GM21390 (cell line): ENCODE data around the gene SMIM41.

Experiments
- ATAC-seq: cut with Tn5 transposase; IDR thresholded peaks from one replicate; pipeline ENCODE4 v1.9.1; 2021; ENCODE audit not compliant: unreplicated experiment

Gene SMIM41

GRCh38 chr12:52050758-52051541 lies 28.6 kb upstream of the SMIM41 start, which contains the start of gene NR4A1:
TSS of gene NR4A1 (plus strand) at chr12:52051442. CDS start at chr12:52054329, 2,887 bp downstream.
- peak; percentile 86 for ATAC-seq

DNA sequence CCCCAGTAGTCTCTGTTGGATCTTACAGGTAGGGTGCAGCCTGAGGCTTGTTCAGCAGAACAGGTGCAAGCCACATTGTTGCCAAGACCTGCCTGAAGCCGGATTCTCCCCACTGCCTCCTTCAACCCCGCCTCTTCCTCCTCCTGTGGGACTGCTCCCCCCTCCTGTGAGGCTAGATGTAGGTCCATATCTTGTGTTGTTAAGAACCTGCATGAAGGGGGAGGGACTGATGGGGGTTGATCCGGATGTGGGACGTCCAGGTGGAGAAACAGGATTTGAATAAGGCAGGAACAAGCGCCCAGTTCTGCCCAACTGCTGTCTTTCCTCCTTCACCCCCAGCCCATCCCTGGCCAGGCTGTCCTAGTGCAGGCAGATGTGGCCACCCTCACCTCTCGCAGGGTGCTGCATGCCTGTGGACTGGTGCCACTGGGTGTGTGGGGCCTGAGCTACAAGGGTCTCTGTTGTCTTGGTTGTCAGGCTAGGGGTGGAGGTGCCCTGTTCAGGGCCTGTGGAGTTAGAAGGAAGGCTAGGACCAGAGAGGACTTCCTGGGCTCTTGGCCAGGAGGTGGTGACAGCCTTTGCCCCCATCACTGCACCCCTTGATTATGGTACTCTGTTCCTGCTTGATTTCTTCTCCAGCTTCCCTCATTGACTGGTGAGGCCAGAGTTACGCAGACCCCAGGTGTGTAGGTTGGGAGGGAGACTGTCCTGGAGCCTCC lies 26.9 kb upstream of the SMIM41 start:
- ATAC-seq: no peak

DNA sequence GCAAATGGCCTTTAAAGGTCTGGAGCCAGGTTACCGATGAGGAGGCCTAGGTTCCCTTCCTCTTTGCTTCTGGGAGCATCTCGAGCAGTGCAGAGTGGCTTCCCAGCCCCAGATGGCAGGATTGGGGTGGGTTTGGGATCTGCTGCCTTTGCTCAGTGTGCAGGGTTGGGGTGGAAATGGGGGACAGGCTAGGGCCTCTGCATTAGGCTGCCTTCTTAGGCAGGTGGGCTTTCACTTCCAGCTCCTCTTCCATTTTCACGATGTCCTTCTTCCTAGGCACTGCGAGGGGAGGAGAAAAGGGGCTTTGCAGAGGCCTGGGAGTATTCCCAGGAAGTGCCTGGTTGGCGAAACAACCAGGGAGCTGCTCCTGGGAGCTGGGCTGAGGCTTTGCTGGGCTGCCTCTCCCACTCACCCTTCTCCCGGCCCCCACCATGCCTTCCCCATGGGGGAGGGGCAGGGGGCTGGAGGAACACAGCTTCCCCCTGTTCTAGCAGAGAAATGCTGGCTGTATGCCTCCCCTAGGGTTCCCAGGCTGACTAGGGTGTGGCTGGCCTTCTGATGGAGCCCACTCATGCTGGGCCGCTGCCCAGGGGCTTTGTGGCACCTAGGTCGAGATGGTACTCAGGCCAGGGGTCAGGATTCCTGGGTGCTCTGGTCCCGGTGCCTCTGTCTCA lies 25.8 kb upstream of the SMIM41 start:
- no peak for ATAC-seq

DNA sequence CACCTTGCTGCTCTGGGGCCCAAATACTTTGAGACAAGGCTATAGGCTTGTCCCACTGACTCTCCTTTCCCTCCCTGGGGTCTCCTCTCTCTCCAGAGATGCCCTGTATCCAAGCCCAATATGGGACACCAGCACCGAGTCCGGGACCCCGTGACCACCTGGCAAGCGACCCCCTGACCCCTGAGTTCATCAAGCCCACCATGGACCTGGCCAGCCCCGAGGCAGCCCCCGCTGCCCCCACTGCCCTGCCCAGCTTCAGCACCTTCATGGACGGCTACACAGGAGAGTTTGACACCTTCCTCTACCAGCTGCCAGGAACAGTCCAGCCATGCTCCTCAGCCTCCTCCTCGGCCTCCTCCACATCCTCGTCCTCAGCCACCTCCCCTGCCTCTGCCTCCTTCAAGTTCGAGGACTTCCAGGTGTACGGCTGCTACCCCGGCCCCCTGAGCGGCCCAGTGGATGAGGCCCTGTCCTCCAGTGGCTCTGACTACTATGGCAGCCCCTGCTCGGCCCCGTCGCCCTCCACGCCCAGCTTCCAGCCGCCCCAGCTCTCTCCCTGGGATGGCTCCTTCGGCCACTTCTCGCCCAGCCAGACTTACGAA lies 25.2 kb upstream of the SMIM41 start:
- no peak for ATAC-seq

GRCh38 chr12:52054833-52055730 lies 24.4 kb upstream of the SMIM41 start:
- no peak for ATAC-seq

DNA sequence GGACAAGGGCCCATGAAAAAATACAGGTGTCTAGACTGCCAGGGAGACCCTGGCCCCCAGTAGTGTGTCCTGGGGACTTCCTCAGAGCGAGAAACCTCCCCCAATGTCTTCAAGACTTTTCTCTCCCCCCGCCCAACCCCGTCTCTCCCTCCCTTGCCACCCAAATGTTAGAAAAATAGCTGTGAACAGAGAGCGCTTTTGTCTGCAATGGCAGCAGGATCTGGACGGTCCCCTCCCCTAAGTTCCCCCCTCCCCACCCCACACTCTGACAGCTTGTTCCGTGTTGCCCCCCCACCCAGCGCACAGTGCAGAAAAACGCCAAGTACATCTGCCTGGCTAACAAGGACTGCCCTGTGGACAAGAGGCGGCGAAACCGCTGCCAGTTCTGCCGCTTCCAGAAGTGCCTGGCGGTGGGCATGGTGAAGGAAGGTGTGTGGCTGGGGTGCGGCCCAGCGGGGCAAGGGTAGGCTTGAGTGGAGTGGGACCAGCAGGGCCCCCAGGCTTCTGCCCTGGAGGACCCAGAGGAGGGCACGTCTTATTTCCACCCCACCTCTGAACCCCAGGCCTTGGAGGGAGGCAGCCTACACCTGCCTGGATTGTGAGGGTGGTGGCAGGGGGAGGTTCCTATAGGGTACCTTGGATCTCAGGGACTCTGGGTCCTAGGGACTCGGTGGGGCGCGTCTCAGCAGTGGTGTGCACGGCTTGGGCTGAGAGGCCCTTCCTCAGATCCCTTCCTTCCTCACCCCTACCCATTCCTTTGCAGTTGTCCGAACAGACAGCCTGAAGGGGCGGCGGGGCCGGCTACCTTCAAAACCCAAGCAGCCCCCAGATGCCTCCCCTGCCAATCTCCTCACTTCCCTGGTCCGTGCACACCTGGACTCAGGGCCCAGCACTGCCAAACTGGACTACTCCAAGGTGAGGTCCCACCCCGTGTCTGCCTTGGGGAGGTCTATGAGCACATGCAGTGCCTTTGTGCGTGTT lies 23.5 kb upstream of the SMIM41 start:
- ATAC-seq: no peak

GRCh38 chr12:52056801-52057637 lies 22.5 kb upstream of the SMIM41 start:
- no peak for ATAC-seq

- no peak for ATAC-seq
These were observed 21.6 kb upstream of the SMIM41 start for GRCh38 chr12:52057638-52058576.

GRCh38 chr12:52058631-52059361 lies 20.7 kb upstream of the SMIM41 start:
- no peak for ATAC-seq

DNA sequence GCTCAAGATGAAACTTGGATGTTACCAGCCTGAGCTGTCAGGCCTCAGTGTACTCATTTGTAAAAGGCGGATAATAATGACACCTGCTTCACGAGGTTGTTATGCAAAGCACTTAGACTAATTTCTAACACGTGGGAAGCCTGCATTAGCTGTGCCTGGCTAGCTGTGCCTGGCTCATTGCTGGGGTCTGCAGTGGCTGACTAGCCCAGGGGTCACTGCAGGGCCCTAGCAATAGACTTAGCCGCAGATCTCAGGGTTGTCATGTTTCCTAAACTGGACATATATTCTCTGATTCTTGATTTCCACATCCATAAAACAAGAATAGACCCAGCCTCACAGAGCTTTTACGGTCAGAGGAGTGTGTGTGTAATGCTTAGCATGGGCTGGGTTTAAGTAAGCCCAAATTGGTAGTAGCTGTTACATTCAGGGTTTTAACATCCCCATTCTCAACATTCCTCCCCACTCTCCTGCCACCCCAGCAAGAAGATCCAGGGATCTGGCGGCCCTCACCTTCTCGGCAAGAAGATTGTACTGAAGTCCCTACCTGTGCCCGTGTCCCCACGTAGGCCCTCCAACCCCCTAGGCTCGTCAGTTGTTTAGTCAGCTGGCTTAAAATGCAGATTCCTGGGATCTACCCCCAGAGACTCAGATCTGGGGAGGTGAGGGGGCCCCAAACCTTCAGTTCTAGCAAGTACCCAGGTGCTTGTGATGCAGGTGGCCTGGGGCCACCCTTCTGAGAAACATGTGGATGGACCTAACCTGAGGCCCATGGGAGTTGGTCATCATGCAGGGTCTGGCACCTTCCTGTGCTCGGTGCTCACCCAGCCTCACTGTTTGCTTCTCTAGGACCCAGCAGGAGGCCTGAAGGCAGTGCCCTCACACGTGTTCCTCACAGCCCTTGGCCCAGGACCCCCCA lies 19.7 kb upstream of the SMIM41 start:
- ATAC-seq: no peak

GRCh38 chr12:52060498-52061177 lies 18.9 kb upstream of the SMIM41 start:
- ATAC-seq: no peak

GRCh38 chr12:52061470-52062166 lies 17.9 kb upstream of the SMIM41 start:
- no peak for ATAC-seq

- no peak for ATAC-seq
These were observed 17.1 kb upstream of the SMIM41 start for GRCh38 chr12:52062167-52063081.
